CD4-positive, alpha-beta T cell treated with Interleukin-17A for 4 hours (primary cell): Measurements from ENCODE around the gene FAAH.

ENCODE experiments used
- DNase-seq: peaks from one replicate; pipeline ENCODE4 v3.0.0-alpha.2; 2020; ENCODE audit warnings: mixed read lengths

The FAAH gene

GRCh38 chr1:46451948-46452930, 58.1 kb downstream of the FAAH start:
- DNase-seq = no peak

GRCh38 chr1:46452931-46453325, 58.8 kb downstream of the FAAH start:
- no peak for DNase-seq

- DNase-seq = no peak
These were observed 59.3 kb downstream of the FAAH start for GRCh38 chr1:46453449-46453848.

- no peak for DNase-seq
These were observed 61.8 kb downstream of the FAAH start for GRCh38 chr1:46455951-46456350.

- no peak for DNase-seq
These were observed 62.4 kb downstream of the FAAH start for GRCh38 chr1:46456411-46456963.

GRCh38 chr1:46457178-46457577, 63.1 kb downstream of the FAAH start:
- no peak for DNase-seq

GRCh38 chr1:46458190-46458589, 64.1 kb downstream of the FAAH start:
- no peak for DNase-seq

GRCh38 chr1:46458846-46459245, 64.7 kb downstream of the FAAH start:
- no peak for DNase-seq

GRCh38 chr1:46459315-46459714, 65.2 kb downstream of the FAAH start:
- no peak for DNase-seq

- DNase-seq = no peak
These were observed 67.1 kb downstream of the FAAH start for GRCh38 chr1:46461017-46461808.

GRCh38 chr1:46461809-46462448, 67.8 kb downstream of the FAAH start:
- DNase-seq = no peak
